ENCODE measurements around the gene SRCIN1.

Gene SRCIN1

DNA sequence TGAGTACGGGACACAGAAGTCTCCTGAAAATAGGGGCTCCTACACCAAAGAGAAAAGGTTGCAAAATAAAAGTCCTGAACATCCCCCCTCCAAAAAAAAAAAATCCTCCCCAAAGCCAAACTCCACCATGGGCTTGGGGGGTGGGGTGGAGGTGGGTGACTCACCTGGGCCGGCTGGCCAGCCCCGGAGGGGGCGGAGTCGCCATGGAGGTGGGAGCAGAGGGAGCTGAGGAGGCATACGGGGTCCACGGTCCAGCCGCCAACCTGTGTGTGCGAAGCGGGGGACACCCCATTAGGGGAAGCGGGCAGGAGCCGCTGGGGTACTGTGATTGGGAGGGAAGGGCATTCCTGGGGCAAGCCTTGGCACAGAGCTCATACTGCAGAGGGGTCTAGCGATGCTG lies 31.0 kb downstream of the SRCIN1 start:
- H3K4me3 ChIP-seq (replicated peaks in 1 of 2; ENCODE audit: low read depth in 2 of 2, low read length in 2 of 2), result no peak overlapping the region
- DNase-seq (ENCODE audit: low read depth in 2 of 2), result no peak
- TF ChIP-seq, protein P1, sequence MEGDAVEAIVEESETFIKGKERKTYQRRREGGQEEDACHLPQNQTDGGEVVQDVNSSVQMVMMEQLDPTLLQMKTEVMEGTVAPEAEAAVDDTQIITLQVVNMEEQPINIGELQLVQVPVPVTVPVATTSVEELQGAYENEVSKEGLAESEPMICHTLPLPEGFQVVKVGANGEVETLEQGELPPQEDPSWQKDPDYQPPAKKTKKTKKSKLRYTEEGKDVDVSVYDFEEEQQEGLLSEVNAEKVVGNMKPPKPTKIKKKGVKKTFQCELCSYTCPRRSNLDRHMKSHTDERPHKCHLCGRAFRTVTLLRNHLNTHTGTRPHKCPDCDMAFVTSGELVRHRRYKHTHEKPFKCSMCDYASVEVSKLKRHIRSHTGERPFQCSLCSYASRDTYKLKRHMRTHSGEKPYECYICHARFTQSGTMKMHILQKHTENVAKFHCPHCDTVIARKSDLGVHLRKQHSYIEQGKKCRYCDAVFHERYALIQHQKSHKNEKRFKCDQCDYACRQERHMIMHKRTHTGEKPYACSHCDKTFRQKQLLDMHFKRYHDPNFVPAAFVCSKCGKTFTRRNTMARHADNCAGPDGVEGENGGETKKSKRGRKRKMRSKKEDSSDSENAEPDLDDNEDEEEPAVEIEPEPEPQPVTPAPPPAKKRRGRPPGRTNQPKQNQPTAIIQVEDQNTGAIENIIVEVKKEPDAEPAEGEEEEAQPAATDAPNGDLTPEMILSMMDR (IDR thresholded peaks at IDR 0.05; ENCODE audit: low read depth, low read length), result no peak

- no peak overlapping the region for H3K4me3 ChIP-seq (replicated peaks in 1 of 2; ENCODE audit: low read depth in 2 of 2, low read length in 2 of 2)
- DNase-seq (ENCODE audit: low read depth in 2 of 2), result no peak
- TF ChIP-seq, protein P1 (IDR thresholded peaks at IDR 0.05; ENCODE audit: low read depth, low read length), result no peak
Observed at GRCh38 chr17:38572669-38573365, 32.9 kb downstream of the SRCIN1 start.

DNA sequence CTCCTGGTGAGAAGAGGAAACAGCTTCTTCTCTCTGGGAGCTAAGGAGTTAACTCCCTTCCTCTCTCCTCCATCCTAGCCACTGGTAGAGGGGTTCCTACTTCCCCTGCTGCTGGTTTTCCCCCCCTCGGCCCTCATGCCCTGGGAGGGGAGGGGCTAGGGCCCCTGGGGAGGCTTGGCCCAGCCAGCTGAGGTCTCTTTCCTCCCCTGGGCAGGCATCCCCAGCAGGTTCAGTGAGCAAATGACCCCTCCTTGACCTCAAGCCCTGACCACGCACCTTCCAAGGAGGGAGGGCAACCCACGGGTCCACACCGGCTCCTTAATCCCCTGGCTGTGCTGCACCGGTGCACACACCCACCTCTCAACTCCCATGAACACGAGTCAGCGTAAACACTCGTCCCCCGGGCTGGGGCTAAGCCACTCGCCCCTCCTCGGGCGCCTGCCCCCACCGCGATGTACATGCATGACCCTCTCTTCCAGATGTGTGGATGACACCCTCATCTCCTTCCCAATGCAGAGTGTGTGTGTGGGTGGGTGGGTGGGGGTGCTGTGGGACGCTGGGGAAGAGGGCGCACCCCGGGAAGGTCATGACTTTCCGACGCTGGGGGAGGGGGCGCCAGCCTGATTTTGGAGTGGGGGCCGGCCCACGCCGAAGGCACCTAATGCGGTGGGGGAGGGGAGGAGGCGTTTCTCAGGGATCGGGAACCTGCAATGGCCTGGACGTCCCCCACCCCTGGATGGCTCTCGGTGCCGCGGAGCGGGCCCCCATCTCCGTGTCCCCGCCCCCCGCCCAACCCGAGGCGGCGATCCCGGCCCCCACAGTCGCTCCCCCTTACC lies 33.7 kb downstream of the SRCIN1 start:
- DNase-seq (ENCODE audit: low read depth in 2 of 2), result no peak
- TF ChIP-seq, protein P1 (IDR thresholded peaks at IDR 0.05; ENCODE audit: low read depth, low read length), result no peak
- no peak overlapping the region for H3K4me3 ChIP-seq (replicated peaks in 1 of 2; ENCODE audit: low read depth in 2 of 2, low read length in 2 of 2)

- H3K4me3 ChIP-seq (replicated peaks in 1 of 2; ENCODE audit: low read depth in 2 of 2, low read length in 2 of 2), result no peak overlapping the region
- TF ChIP-seq, protein P1 (IDR thresholded peaks at IDR 0.05; ENCODE audit: low read depth, low read length), result no peak
- no peak for DNase-seq (ENCODE audit: low read depth in 2 of 2)
Observed at GRCh38 chr17:38569701-38570512, 35.8 kb downstream of the SRCIN1 start.

DNA sequence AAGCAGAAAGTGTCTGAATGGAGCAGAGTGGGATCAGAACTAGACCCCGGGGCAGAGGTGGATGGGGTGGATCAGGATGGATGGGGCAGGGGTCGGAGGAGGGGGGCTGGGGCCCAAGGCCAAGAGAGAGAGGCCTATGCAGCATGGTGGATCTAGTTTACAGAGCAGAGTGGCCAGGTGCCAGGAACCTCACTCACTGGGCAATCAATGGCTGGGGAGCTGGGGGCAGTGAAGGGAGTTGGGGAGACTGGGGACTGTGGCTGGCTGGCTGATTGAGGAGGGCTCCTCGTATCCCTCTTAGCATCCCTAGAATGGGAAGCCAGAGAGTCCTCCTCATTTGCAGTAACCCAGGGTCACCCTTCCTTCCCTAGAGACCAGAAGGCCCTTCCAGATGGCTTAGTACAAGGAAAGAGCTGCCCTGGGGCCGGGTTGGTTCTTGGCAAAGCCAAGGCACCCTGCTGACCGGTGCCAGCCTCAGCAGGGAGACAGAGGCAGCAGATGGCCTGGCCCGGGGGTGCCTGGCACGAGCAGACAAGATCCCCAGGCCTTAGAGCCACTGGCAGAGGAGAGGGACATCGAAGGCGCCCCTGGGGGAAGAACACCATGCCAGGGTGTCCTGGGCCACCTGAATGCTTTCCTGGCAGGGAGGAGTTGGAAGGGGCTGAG lies 36.8 kb downstream of the SRCIN1 start:
- no peak for DNase-seq (ENCODE audit: low read depth in 2 of 2)
- TF ChIP-seq, protein P1 (IDR thresholded peaks at IDR 0.05; ENCODE audit: low read depth, low read length), result no peak
- no peak overlapping the region for H3K4me3 ChIP-seq (replicated peaks in 1 of 2; ENCODE audit: low read depth in 2 of 2, low read length in 2 of 2)

DNA sequence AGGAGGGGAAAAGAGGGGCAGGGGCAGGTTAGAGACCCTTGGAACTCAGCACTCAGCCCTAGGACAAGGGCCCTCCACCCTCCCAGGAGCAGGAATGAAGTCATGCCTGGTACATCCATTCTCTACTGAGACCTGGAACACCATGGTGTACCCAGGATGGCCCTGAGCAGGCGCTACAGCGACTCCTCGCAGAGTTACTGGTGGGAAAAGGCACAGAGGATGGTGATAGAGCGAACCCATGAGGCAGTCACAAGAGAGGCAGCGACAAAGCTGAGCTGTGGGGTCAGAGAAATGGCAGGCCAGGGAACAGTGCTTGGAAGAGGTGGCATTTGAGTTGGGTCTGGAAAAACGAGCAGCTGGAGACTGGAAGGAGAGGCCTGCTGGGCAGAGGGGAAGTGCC lies 37.5 kb downstream of the SRCIN1 start:
- H3K4me3 ChIP-seq (replicated peaks in 1 of 2; ENCODE audit: low read depth in 2 of 2, low read length in 2 of 2), result no peak overlapping the region
- TF ChIP-seq, protein P1 (IDR thresholded peaks at IDR 0.05; ENCODE audit: low read depth, low read length), result no peak
- DNase-seq (ENCODE audit: low read depth in 2 of 2), result no peak
